Epidermal melanocyte (primary cell): ENCODE results near the gene SARDH.

Experiments
- DNase-seq: peaks from one replicate; pipeline ENCODE4 v3.0.0; 2011; ENCODE audit warnings: low spot score; ENCODE audit not compliant: insufficient read length

The SARDH gene

DNA sequence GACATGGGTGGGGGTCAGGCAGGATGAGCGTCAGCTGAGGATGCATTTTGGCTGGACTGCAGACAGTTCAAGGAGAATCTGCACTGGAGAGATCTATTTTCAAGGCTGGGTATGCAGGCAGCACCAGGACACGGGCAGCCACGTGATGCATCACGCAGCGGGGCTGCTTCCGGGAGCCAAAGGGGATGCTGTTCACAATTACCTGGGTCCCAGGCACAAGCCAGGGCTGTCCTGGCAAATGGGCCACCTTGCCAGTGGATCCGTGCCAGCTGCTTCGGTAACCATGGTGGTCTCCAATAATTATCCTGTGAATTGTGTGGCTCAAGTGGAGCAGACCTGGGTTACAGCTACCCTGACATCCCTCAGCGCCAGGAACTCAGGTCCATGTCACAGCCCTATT, 84.5 kb downstream of the SARDH start:
- DNase-seq, result no peak

- no peak for DNase-seq
These were observed 88.1 kb downstream of the SARDH start for GRCh38 chr9:133650026-133650425.

- no peak for DNase-seq
These were observed 89.0 kb downstream of the SARDH start for GRCh38 chr9:133649194-133649593.

- no peak for DNase-seq
These were observed 90.2 kb downstream of the SARDH start for GRCh38 chr9:133647765-133648469.

GRCh38 chr9:133647148-133647547, 91.0 kb downstream of the SARDH start:
- DNase-seq, result no peak

DNA sequence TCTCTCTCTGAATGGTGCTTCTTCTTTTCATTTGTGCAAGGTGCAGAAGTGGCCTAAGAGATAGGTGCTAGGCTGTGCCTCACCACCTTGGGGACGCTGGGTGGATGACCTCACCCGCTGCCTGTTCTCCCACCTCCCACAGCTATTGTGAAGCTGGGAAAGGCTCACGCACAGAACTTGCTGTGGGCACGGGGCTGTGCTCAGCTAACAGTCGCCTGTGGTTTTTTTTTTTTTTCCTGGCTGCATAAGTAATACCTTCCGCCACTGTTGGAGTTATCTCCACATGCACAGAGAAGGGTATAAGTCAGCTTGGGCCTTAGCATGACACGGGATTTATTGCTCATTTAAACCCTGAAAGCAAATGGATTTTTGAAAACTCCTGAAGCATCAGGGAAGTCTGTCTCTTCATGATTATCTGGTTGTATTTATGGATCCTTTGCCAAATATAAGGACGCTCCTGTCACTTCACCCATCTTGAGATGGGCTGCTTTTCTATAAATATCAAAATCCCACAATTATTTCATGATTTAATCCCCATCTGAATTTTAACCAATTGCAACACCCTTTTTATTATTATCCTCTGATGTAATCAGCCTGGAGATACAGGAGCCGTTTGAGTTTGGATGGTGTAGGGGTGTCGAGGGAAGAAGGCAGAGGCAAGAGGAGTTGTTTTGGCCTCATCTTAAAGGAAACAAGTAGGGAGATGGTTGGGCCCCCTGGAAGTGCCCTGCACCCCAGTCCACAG, 93.0 kb downstream of the SARDH start:
- DNase-seq, result no peak

GRCh38 chr9:133643978-133644760, 94.0 kb downstream of the SARDH start:
- DNase-seq, result no peak

DNA sequence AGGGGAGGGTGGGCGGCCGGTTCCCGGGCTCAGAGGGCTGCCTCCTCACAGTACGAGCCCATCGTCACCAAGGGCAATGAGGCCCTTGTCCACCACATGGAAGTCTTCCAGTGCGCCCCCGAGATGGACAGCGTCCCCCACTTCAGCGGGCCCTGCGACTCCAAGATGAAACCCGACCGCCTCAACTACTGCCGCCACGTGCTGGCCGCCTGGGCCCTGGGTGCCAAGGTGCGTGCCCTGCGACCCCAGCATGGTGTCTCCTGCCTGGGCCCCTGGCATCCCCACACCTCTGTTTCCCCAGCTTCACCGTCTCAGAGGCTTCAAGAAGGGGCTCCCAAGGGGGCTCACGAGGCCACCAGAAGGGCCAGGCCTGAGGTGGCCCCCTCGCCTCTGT, 94.8 kb downstream of the SARDH start:
- no peak for DNase-seq

GRCh38 chr9:133642708-133643361, 95.3 kb downstream of the SARDH start:
- no peak for DNase-seq

DNA sequence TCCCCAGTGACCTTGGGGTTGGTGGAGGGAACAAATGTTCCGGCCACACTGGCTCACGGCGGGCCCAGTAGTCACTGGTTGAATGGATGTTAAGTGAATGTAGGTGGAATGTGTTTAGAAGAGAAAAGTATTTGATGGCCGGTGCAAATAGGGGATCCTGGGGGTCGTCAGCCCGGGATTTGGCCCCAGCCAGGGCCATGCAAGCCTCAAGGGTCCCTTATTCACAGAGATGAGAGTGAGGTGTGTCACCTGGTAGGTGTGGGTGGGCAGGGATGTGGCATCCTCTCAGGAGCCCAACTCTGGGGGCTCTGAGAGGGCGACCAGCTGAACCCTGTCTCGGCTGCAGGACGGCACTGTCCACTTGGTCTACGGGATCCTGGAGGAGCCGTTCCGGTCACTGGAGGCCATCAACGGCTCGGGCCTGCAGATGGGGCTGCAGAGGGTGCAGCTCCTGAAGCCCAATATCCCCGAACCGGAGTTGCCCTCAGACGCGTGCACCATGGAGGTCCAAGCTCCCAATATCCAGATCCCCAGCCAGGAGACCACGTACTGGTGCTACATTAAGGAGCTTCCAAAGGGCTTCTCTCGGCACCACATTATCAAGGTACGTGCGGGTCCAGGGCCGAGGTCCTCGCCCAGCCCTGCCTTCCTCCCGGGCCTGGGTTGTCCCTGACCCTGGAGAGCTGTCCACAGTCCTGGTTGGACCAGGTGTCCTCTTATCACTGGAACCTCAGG, 96.1 kb downstream of the SARDH start:
- no peak for DNase-seq

GRCh38 chr9:133641396-133641655, 96.8 kb downstream of the SARDH start:
- DNase-seq, result no peak

DNA sequence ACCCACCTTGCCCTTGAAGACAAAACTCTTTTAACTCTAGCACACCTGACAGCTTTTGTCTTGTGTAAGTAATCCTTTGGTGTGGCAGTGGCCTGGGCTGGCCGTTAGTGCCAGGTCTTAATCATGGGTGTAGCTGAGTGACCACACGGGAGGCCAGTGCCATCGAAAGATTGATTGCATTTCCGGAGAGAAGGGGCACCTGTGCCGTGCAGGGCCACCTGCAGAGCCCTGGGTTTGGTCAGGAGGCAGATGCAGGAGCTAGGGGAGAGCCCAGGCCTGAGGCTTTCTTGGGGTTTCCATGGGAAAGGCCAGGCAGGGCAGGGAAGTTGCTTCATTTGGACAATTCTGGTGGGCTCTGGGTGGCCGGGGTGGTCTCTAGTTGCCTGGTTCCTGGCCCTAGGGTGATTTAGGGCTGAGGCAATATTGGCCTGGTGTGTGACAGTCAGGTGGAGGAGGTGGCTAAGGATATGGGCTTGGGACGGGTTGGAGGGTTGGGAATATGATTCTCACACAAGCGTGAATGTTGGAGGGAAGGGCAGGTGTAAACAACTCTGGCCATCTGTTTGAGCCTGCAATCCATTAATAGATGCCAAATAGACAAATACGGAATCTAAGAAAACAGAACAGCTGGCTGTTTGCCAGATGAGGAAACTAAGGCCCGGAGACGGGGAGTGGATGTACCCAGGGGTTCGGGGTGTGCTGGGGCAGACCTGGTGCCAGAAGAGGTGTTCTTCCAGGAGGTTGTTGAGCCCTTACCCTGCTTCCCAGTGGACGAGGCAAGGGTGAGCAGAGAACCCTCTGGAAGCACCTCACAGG, 97.4 kb downstream of the SARDH start:
- DNase-seq, result no peak

DNA sequence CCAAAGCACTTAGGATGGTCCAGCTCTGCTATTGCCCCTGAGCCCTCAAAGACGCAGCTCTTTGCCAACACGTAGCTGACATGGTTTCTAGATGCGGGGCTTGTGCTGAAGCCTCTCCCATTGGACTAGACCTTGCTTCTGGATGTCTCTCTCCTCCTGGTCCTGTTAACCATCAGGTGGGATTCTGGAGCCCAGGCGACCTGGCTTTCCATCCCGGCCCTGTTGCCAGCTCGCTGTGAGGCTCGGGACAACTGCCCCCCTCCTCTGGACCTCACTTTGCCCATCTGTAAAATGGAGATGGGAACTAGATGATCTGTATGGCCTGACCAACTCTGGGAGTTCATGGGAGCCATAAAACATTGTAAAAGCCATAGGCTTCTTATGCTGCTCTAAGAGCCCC, 98.0 kb downstream of the SARDH start:
- no peak for DNase-seq

- DNase-seq, result no peak
These were observed 98.5 kb downstream of the SARDH start for GRCh38 chr9:133639613-133640012.

DNA sequence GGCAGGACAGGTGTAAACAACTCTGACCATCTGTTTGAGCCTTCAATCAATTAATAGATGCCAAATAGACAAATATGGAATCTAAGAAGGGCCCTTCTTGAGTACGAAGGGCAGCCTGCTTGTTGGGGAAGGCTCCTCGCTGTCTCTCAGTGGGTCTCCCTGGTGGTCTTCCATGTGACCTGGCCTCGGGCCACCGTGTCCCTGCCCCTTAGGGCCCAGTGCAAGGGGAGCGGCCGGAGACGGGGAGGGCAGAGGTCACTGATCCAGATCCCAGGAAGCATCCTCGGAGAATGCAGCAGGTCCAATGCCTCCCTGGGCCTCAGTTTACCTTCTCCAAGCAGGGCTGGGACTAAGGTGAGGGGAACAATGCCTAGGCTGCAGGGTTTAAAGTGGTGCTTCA, 99.4 kb downstream of the SARDH start:
- no peak for DNase-seq

DNA sequence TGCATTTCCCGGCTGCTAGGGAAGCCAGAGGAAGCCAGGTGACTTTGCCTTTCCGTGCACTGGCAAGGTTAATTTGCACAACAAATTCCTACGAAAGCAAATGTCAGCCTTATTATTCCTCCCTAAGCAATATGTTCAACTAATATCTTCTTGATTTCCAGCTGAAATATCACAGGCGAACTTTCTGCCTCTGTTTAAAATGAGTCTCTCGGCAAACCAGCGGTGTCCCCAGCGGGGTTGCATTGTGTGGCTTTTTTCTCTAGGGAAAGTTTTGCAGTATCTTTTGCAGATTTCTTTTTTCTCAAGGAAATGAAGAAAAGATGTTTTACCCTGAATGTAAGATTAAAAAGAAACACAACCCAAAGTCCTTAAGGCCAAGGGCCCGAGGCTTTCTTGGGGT, 100.1 kb downstream of the SARDH start:
- no peak for DNase-seq

- DNase-seq, result no peak
These were observed 100.6 kb downstream of the SARDH start for GRCh38 chr9:133637451-133638055.

- DNase-seq, result no peak
These were observed 101.2 kb downstream of the SARDH start for GRCh38 chr9:133636902-133637301.

- no peak for DNase-seq
These were observed 102.3 kb downstream of the SARDH start, which contains the start of gene DBH for GRCh38 chr9:133635533-133636531. Gene DBH, plus strand, starts transcription at chr9:133636363. Its CDS starts 9 bp downstream, at chr9:133636372.
